Activated CD8-positive, alpha-beta T cell treated with anti-CD3 and anti-CD28 coated beads for 36 hours (primary cell): ENCODE results near the gene NAALADL2. TPM values are rescaled to one million over a fixed set of nuclear protein-coding genes. Genes with fewer than 3 reads are reported as not detected.

Source experiments
- ATAC-seq: fragments of 200-7000 bp; cut with Tn5 transposase; one replicate; pipeline ENCODE4 v1.10.0; 2021; ENCODE audit warnings: mild to moderate bottlenecking, moderate library complexity
- CTCF ChIA-PET: fragments of 350-600 bp; sonication (Branson Sonifier 250); formaldehyde crosslinking; loops from one replicate; lab custom pipeline; 2021; ENCODE audit warnings: antibody characterized with exemption; lab: Charles Lee
- POLR2A ChIA-PET: fragments of 350-600 bp; sonication (Branson Sonifier 250); formaldehyde crosslinking; loops from one replicate; lab custom pipeline; 2021; ENCODE audit warnings: antibody characterized with exemption; lab: Charles Lee
- DNase-seq: peaks from one replicate; pipeline ENCODE4 v3.0.0-alpha.2; 2020
- H3K27ac Mint-ChIP-seq: one replicate; pipeline ENCODE4 v1.8.0; 2021; ENCODE audit warnings: mild to moderate bottlenecking, mixed read lengths
- H3K27me3 Mint-ChIP-seq: one replicate; pipeline ENCODE4 v1.8.0; 2021; ENCODE audit warnings: mixed read lengths
- H3K36me3 Mint-ChIP-seq: one replicate; pipeline ENCODE4 v1.8.0; 2021; ENCODE audit warnings: low read depth, mixed read lengths
- H3K4me1 Mint-ChIP-seq: one replicate; pipeline ENCODE4 v1.8.0; 2021; ENCODE audit warnings: low read depth, mixed read lengths
- H3K4me3 Mint-ChIP-seq: one replicate; pipeline ENCODE4 v1.8.0; 2021; ENCODE audit warnings: mild to moderate bottlenecking, moderate library complexity, mixed read lengths
- H3K9me3 Mint-ChIP-seq: one replicate; pipeline ENCODE4 v1.8.0; 2021; ENCODE audit warnings: mixed read lengths
- CTCF ChIP-seq: fragments of 200-600 bp; IDR thresholded peaks from one replicate; pipeline ENCODE4 v1.8.0; 2022; ENCODE audit warnings: antibody characterized with exemption, mild to moderate bottlenecking
- intact Hi-C: fragments of 100-400 bp; cut with micrococcal nuclease; formaldehyde crosslinking; loops from one replicate; pipeline ENCODE4 v1.10.0; 2022
- total RNA-seq, 2 experiments: library from RNA; stranded (reverse); gene quantifications; one replicate each; pipeline ENCODE4 v1.2.3, GENCODE V29; 2021

Gene NAALADL2
- total RNA-seq, 2 experiments from 2014 or later: 0.60 TPM; not detected in 1

- ATAC-seq (no peak), DNase-seq (no peak)
- H3K36me3 Mint-ChIP-seq: no peaks in the 10 kb centered on the region
- ChIA-PET CTCF (no interaction called here), POLR2A (no interaction called here)
- H3K4me1 Mint-ChIP-seq: no peaks in the 10 kb centered on the region
- intact Hi-C loops: no loop called here
- H3K9me3 Mint-ChIP-seq: peaks cover 5% of the 10 kb centered on the region
- no peak for TF ChIP-seq CTCF
- H3K4me3 Mint-ChIP-seq: no peak overlapping the region
- H3K27me3 Mint-ChIP-seq: no peaks in the 10 kb centered on the region
- no peak overlapping the region for H3K27ac Mint-ChIP-seq
These were observed 229.7 kb downstream of the NAALADL2 start for GRCh38 chr3:175088766-175089380.

- Mint-ChIP-seq H3K36me3 (no peaks in the 10 kb centered on the region), H3K27ac (no peak overlapping the region), H3K4me1 (no peaks in the 10 kb centered on the region), H3K9me3 (peaks cover 5% of the 10 kb centered on the region), H3K27me3 (no peaks in the 10 kb centered on the region), H3K4me3 (no peak overlapping the region)
- no peak for TF ChIP-seq CTCF
- ChIA-PET CTCF (interaction anchor here (0.5 kb wide), 1 partner anchor 37 kb away, joined by 3 read pairs; no protein-coding TSS in a partner anchor), POLR2A (no interaction called here)
- DNase-seq (no peak), ATAC-seq (no peak)
- intact Hi-C loops: no loop called here
These were observed 232.4 kb downstream of the NAALADL2 start for GRCh38 chr3:175091426-175092114.

- POLR2A ChIA-PET: no interaction called here
- Mint-ChIP-seq H3K9me3 (peaks cover 2% of the 10 kb centered on the region), H3K36me3 (no peaks in the 10 kb centered on the region), H3K27ac (no peak overlapping the region), H3K4me1 (no peaks in the 10 kb centered on the region), H3K27me3 (no peaks in the 10 kb centered on the region), H3K4me3 (no peak overlapping the region)
- DNase-seq (no peak), ATAC-seq (no peak)
- intact Hi-C loops: no loop called here
- CTCF ChIA-PET: no interaction called here
- TF ChIP-seq CTCF: no peak
These were observed 234.6 kb downstream of the NAALADL2 start for GRCh38 chr3:175093748-175094147.

GRCh38 chr3:175094344-175094743 is 235.2 kb downstream of the NAALADL2 start:
- ATAC-seq: no peak
- CTCF ChIA-PET: no interaction called here

More at GRCh38 chr3:175094344-175094743, 235.2 kb downstream of the NAALADL2 start:
- POLR2A ChIA-PET: no interaction called here
- peaks cover under 1% of the 10 kb centered on the region for H3K9me3 Mint-ChIP-seq
- no peaks in the 10 kb centered on the region for H3K36me3 Mint-ChIP-seq
- no peak for TF ChIP-seq CTCF
- H3K27ac Mint-ChIP-seq: no peak overlapping the region
- intact Hi-C loops: no loop called here
- H3K27me3 Mint-ChIP-seq: no peaks in the 10 kb centered on the region
- H3K4me3 Mint-ChIP-seq: no peak overlapping the region
- H3K4me1 Mint-ChIP-seq: no peaks in the 10 kb centered on the region
- no peak for DNase-seq
